HCT116 (cell line): Measurements from ENCODE around the gene VSTM2L. TPM values are rescaled to one million over a fixed set of nuclear protein-coding genes. Genes with fewer than 3 reads are reported as not detected.

Source experiments
- ATAC-seq: fragments of 200-7000 bp; cut with Tn5 transposase; 2 replicates; pipeline ENCODE4 v1.9.1; 2020; ENCODE audit warnings: mild to moderate bottlenecking, moderate library complexity
- BruUV-seq: library from RNA; stranded (reverse); fragments of 400-500 nt; replicated peaks from 2 replicates; lab custom pipeline; 2021; lab: Mats Ljungman, UMichigan
- CTCF ChIA-PET: fragments of 300-600 bp; sonication (Branson Sonifier 250); formaldehyde crosslinking; loops from one replicate; lab custom pipeline; 2021; ENCODE audit warnings: antibody characterized with exemption; lab: Charles Lee
- POLR2A ChIA-PET: fragments of 300-600, 350-600 bp; sonication (Branson Sonifier 250); formaldehyde crosslinking; loops from one replicate; lab custom pipeline; 2021; ENCODE audit warnings: antibody characterized with exemption; lab: Charles Lee
- RAD21 ChIA-PET, 2 experiments: fragments of 300-600 bp; sonication (Branson Sonifier 250); formaldehyde crosslinking; loops; one replicate each; lab custom pipeline; 2023; ENCODE audit warnings: low total read pairs in 2 of 2; ENCODE audit not compliant: uncharacterized antibody in 2 of 2, unreplicated experiment in 2 of 2, low non-redundant PET in 1 of 2; lab: Charles Lee
- DNase-seq: peaks from one replicate; pipeline ENCODE4 v3.0.0-alpha.2; 2010; ENCODE audit warnings: low read depth, low spot score
- H2AFZ ChIP-seq: fragments of 200-600 bp; shearing (Covaris generic), sonication (generic); 2 replicates; pipeline ENCODE4 v1.6.1; 2017; ENCODE audit warnings: low read depth, mixed run types, mixed read lengths, antibody characterized with exemption, low read length; ENCODE audit not compliant: poor library complexity, severe bottlenecking
- H3K27ac ChIP-seq: 2 replicates; pipeline ENCODE4 v1.5.1; 2012; ENCODE audit warnings: low read depth, low read length
- H3K27me3 ChIP-seq: fragments of 200-600 bp; sonication (generic); 2 replicates; pipeline ENCODE4 v1.6.1; 2016; ENCODE audit warnings: mixed run types, low read length, mixed read lengths; ENCODE audit not compliant: insufficient read depth
- H3K36me3 ChIP-seq, 2 experiments: fragments of 200-500 bp in 1 of 2; fragments of 200-600 bp in 1 of 2; sonication (Bioruptor generic) in 1 of 2; sonication (generic) in 1 of 2; 2 replicates each; pipeline versions ENCODE4 v1.5.1 to v1.6.1; 2014 to 2016; ENCODE audit warnings: low read length in 2 of 2, inconsistent platforms in 1 of 2, mixed read lengths in 1 of 2, mixed run types in 1 of 2; ENCODE audit not compliant: insufficient read depth in 2 of 2, control insufficient read depth in 1 of 2
- H3K4me1 ChIP-seq, 2 experiments: fragments of 200-600 bp in 1 of 2; sonication (generic) in 1 of 2; 2 replicates each; pipeline versions ENCODE4 v1.5.1 to v1.6.1; 2012 to 2017; ENCODE audit warnings: low read length in 2 of 2, inconsistent platforms in 1 of 2, mild to moderate bottlenecking in 1 of 2, mixed read lengths in 1 of 2, mixed run types in 1 of 2, moderate library complexity in 1 of 2; ENCODE audit not compliant: insufficient read depth in 2 of 2, control insufficient read depth in 1 of 2
- H3K4me2 ChIP-seq: fragments of 200-600 bp; sonication (generic); 2 replicates; pipeline ENCODE4 v1.6.1; 2017; ENCODE audit warnings: mixed run types, low read length, mixed read lengths
- H3K4me3 ChIP-seq, 2 experiments: fragments of 200-600 bp in 1 of 2; sonication (generic) in 1 of 2; replicated peaks in 1 of 2; 2 replicates each; pipeline ENCODE4 v1.5.1; 2011 to 2016; ENCODE audit warnings: low read length in 2 of 2, control low read depth in 1 of 2, low read depth in 1 of 2, mild to moderate bottlenecking in 1 of 2, mixed read lengths in 1 of 2, mixed run types in 1 of 2
- H3K79me2 ChIP-seq: fragments of 200-600 bp; sonication (generic); 2 replicates; pipeline ENCODE4 v1.6.1; 2017; ENCODE audit warnings: mild to moderate bottlenecking, mixed run types, low read length, moderate library complexity, mixed read lengths; ENCODE audit not compliant: insufficient read depth
- H3K9ac ChIP-seq: fragments of 200-600 bp; sonication (generic); 2 replicates; pipeline ENCODE4 v1.6.1; 2016; ENCODE audit warnings: low read length, mixed read lengths
- H3K9me2 ChIP-seq: fragments of 200-600 bp; sonication (generic), shearing (Covaris generic); 2 replicates; pipeline ENCODE4 v1.6.1; 2017; ENCODE audit warnings: mixed run types, mild to moderate bottlenecking, moderate library complexity; ENCODE audit not compliant: insufficient read depth
- H3K9me3 ChIP-seq, 2 experiments: fragments of 200-500 bp in 1 of 2; fragments of 200-600 bp in 1 of 2; sonication (Bioruptor generic) in 1 of 2; sonication (generic) in 1 of 2; 2 replicates each; pipeline ENCODE4 v1.6.1; 2014 to 2017; ENCODE audit warnings: low read length in 2 of 2, mixed read lengths in 2 of 2, inconsistent platforms in 1 of 2, low read depth in 1 of 2, mild to moderate bottlenecking in 1 of 2, mixed run types in 1 of 2, moderate library complexity in 1 of 2; ENCODE audit not compliant: control insufficient read depth in 1 of 2, insufficient read depth in 1 of 2
- H4K20me1 ChIP-seq: fragments of 200-600 bp; sonication (generic), shearing (Covaris generic); 2 replicates; pipeline ENCODE4 v1.6.1; 2017; ENCODE audit warnings: mixed run types, mild to moderate bottlenecking, moderate library complexity; ENCODE audit not compliant: insufficient read depth
- CEBPB ChIP-seq: IDR thresholded peaks from 2 replicates; pipeline ENCODE4 v1.6.1; 2012; ENCODE audit warnings: low read depth
- CTCF ChIP-seq, 3 experiments: fragments of 200-600 bp in 1 of 3; sonication (generic) in 1 of 3; IDR thresholded peaks in 2 of 3; conservative IDR thresholded peaks in 1 of 3; 2 replicates each; pipeline ENCODE4 v1.5.1; 2012 to 2017; ENCODE audit warnings: low read depth in 2 of 3, low read length in 2 of 3, antibody characterized with exemption in 1 of 3, borderline replicate concordance in 1 of 3, control low read depth in 1 of 3, mild to moderate bottlenecking in 1 of 3, mixed read lengths in 1 of 3, mixed run types in 1 of 3, moderate library complexity in 1 of 3; ENCODE audit not compliant: insufficient read depth in 1 of 3
- EZH2phosphoT487 ChIP-seq: fragments of 200-600 bp; IDR thresholded peaks from 2 replicates; pipeline ENCODE4 v1.6.1; 2018; ENCODE audit warnings: antibody characterized with exemption, borderline replicate concordance
- MAX ChIP-seq: IDR thresholded peaks from 2 replicates; pipeline ENCODE4 v1.6.1; 2012
- POLR2A ChIP-seq: IDR thresholded peaks from 2 replicates; pipeline ENCODE4 v1.7.0; 2011; ENCODE audit warnings: borderline replicate concordance; ENCODE audit not compliant: insufficient read depth, insufficient read length; ENCODE audit errors: extremely low read depth
- REST ChIP-seq: IDR thresholded peaks from 2 replicates; pipeline ENCODE4 v1.6.1; 2012; ENCODE audit warnings: low read depth
- SIN3A ChIP-seq: IDR thresholded peaks from 2 replicates; pipeline ENCODE4 v1.6.1; 2012; ENCODE audit warnings: low read depth
- SRF ChIP-seq: IDR thresholded peaks from 2 replicates; pipeline ENCODE4 v1.6.1; 2012; ENCODE audit warnings: low read depth
- ZBTB33 ChIP-seq: IDR thresholded peaks from 2 replicates; pipeline ENCODE4 v1.6.1; 2011; ENCODE audit warnings: mild to moderate bottlenecking, low read length, moderate library complexity; ENCODE audit not compliant: insufficient replicate concordance; ENCODE audit errors: extremely low read depth
- ZFX ChIP-seq: fragments of 450-650 bp; IDR thresholded peaks from 2 replicates; pipeline ENCODE4 v1.6.1; 2017
- intact Hi-C: fragments of 100-400 bp; cut with micrococcal nuclease; formaldehyde crosslinking; loops from 2 replicates; pipeline ENCODE4 v1.10.0; 2022
- total RNA-seq: library from RNA; stranded (reverse); gene quantifications from one replicate; pipeline ENCODE4 v1.2.1, GENCODE V29; 2021; ENCODE audit not compliant: unreplicated experiment

VSTM2L gene
- total RNA-seq, 1 experiment from 2014 or later: 0.69 TPM

GRCh38 chr20:37954626-37955025 lies 51.7 kb downstream of the VSTM2L start:
- Histone ChIP-seq H3K9me3 (no peaks in the 10 kb centered on the region), H3K9me2 (no peaks in the 10 kb centered on the region), H2AFZ (no peak overlapping the region), H3K36me3 (no peaks in the 10 kb centered on the region), H3K27me3 (peaks cover 8% of the 10 kb centered on the region; the same call in 1 of the 2 replicates), H3K4me1 (no peaks in the 10 kb centered on the region), H3K27ac (no peak overlapping the region), H3K9ac (no peak overlapping the region), H3K79me2 (no peaks in the 10 kb centered on the region), H3K4me2 (no peak overlapping the region), H4K20me1 (no peaks in the 10 kb centered on the region), H3K4me3 (no peak overlapping the region)
- ATAC-seq (no peak), DNase-seq (no peak)
- POLR2A ChIA-PET: no interaction called here
- CTCF ChIA-PET: no interaction called here
- RAD21 ChIA-PET: no interaction called here
- no peak for TF ChIP-seq REST
- no peak for TF ChIP-seq ZFX
- no peak for TF ChIP-seq ZBTB33
- no peak for TF ChIP-seq EZH2phosphoT487
- no peak for TF ChIP-seq CTCF (IDR thresholded peaks at IDR 0.05 in 2 of 3, conservative IDR thresholded peaks at IDR 0.05 in 1 of 3; ENCODE audit: borderline replicate concordance in 1 of 3, insufficient read depth in 1 of 3, low read depth in 2 of 3, low read length in 2 of 3)
- TF ChIP-seq MAX: no peak
- no peak for TF ChIP-seq CEBPB
- TF ChIP-seq SIN3A: no peak
- TF ChIP-seq POLR2A: no peak
- TF ChIP-seq SRF: no peak
- intact Hi-C loops: no loop called here
- BruUV-seq: no TSS peak
